Stimulated activated CD8-positive, alpha-beta memory T cell treated with anti-CD3 and anti-CD28 coated beads, Interleukin-15, amount 100 ng/mL, for 24 hours (primary cell): ENCODE measurements around the gene FBXL17.

Experiments
- DNase-seq: peaks from one replicate; pipeline ENCODE4 v3.0.0-alpha.2; 2020; ENCODE audit warnings: low read depth

FBXL17 gene

GRCh38 chr5:107858324-107858723 lies 523.6 kb downstream of the FBXL17 start:
- DNase-seq = no peak

GRCh38 chr5:107857785-107858184 lies 524.1 kb downstream of the FBXL17 start:
- no peak for DNase-seq

- no peak for DNase-seq
Observed at GRCh38 chr5:107855171-107855570, 526.7 kb downstream of the FBXL17 start.

DNA sequence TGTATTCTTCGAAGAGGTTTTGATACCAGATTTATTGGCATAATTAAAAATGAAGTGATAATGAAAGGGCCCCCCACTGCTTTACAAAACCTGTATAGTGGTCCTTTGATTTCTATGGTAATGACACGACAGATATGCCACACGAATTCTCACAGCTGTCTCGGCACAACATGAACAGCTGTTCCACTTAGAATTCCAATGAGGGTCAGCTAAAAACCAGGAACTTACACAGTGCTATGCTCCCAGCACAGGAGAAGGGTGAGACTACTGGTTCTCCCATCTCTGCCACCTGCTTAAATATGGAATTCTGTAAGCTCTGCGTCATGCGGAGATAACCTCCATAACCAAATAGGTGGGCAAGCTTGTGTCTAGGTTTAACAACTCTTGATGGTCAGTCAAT lies 528.2 kb downstream of the FBXL17 start:
- no peak for DNase-seq

GRCh38 chr5:107853031-107853430 lies 528.9 kb downstream of the FBXL17 start:
- no peak for DNase-seq

DNA sequence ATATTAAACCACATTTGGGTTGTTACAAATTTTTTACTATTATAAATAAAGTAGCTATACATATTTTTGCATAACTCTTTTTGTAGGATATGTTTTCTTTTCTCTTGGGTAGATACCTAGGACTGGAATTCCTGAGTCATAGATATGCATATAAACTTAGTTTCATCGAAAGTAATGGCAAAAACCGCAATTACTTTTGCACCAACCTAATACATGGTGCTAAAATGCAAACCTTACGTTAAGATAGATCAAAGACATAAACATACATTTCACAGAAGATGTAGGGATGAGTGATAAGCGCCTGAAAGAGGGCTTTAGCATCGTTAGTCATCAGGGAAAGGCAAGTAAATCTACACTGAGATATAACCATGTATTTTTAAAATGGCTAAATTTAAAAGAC lies 532.8 kb downstream of the FBXL17 start:
- no peak for DNase-seq

- no peak for DNase-seq
Observed at GRCh38 chr5:107840592-107840991, 541.3 kb downstream of the FBXL17 start.

DNA sequence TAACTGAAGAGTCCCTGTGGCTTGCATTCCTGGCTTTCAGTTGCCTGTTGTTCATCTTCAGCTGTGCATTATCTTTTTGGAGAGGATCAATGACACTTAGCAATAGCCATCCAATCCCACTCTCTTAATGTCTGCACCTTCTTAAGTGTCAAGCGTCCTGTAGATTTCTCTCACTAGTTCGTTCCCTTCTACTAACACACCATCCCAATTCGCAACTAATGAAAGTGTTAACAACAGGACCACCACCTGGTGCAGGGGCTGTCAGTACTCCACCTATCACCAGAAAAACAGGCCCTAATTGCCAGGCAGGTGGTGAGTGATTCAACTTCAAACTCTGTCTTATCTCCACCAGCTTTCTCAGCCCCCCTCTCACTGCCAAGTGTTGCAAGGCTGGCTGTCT lies 541.7 kb downstream of the FBXL17 start:
- DNase-seq = no peak

- no peak for DNase-seq
Observed at GRCh38 chr5:107835096-107835495, 546.8 kb downstream of the FBXL17 start.

DNA sequence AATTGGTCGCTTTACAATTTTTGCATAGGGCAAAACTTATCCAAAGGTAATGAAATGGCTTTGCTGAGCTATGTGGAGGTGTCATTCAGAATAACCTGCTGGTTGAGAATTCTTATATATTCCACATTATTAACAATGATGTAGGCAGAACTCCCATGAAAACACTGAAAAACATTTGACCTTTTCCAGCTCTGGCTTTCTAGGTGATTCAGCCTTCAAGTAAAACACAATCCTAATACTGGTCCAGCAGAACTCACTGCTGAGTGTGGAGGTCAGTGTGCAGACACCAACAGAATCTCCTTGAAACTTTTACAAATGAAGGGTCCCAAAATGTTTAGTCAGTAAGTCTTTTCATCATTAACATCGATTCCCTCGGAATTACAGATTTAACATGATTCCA lies 549.2 kb downstream of the FBXL17 start:
- DNase-seq = no peak

DNA sequence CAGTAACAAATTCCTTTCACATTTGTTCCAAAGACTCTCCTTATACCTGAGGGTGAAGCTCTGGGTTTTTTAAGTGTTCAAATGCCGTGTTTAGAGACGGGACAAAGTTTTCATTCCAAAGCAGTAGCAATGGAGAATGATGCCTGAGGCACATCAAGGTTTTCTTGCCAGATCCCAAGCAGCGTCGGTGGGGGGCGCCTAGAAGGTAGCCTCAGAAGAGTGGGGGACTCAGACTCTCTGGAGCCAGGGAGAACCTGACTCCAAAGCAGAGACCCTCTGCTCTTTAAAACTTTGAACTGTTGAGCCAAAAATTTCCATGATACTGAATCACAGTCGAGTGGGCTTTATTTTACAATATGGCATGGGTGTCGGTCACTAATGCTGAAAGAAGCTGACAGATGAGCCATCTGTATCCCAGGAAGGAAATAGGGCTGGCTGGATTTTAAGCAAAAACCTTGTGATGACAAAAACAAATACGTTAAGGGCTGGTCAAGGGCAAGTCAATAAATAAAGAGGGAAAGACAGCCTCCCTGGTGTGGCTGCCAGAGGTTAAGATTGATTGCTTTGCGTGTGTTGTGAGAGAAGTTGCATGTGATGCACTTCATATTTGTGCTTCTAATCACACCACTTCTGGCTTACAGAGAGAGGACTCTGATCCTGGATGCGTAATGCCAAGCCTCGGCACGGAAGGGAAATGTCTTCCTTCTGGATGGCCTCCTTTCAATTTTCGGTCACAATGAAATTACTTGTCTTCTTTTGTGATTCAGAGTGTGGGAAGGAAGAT lies 550.1 kb downstream of the FBXL17 start:
- no peak for DNase-seq

DNA sequence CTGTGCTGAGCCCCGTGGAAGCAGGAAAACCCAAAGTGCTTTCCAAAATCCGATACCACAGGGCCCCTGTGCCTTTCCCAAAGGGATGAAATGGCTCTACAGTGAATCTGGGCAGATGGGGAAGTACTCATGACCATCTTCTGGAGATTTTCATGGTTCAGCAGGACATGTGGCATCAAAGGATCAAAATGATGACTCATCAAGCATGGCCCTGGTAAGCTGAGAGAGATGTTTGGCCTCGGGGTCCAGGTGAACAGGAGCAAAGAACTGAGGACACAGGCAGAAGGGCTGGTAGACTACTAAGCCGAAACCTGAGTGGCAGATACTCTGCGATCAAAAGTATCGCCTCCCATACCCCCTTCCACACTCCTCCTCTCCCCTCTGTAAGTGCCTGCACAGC lies 551.1 kb downstream of the FBXL17 start:
- no peak for DNase-seq

DNA sequence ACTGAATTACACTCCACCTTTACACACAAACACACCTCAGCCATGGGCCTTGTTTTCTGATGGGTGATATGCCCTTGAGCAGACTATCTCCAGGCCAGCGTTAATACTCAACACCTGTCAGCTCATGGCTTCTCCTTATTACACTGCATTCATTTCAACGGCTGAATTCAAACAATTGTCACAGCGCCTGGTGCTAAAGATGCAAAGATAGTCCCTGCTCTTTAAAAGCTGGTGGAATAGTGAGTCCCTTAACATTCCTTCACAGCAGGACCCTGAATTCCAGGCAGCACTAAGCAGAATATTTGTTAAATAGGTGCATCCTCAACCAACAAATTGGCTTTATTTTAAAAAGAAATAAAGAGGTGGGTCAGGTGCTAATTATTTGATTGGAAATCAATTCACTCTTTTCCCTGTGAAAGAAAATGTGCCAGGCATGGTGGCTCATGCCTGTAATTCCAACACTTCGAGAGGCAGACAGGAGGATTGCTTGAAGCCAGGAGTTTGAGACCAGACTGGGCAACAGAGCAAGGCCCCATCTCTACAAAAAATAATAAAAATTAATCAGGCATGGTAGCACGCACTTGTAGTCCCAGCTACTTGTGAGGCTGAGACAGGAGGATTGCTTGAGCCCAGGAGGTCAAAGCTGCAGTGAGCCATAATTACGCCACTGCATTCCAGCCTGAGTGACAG lies 555.4 kb downstream of the FBXL17 start:
- DNase-seq = no peak

DNA sequence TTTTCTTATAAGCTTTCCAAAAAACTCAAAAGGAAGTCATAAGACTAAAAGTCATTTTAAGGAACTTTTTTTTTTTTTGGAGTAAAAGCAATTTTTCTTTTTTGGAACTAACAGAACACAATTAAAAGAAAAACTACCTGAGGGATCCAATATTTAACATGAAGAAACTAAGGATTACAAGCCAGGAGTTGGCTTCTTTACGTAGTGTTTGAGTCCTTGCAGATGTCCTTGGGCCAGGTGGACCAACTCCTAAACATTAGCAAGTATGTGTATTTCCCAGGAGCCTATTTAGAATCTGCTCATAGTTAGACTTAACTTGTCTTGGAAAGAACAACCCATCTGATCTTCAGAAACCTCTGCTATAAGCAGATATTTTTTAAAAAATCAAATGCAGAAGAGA lies 557.1 kb downstream of the FBXL17 start:
- DNase-seq = no peak

DNA sequence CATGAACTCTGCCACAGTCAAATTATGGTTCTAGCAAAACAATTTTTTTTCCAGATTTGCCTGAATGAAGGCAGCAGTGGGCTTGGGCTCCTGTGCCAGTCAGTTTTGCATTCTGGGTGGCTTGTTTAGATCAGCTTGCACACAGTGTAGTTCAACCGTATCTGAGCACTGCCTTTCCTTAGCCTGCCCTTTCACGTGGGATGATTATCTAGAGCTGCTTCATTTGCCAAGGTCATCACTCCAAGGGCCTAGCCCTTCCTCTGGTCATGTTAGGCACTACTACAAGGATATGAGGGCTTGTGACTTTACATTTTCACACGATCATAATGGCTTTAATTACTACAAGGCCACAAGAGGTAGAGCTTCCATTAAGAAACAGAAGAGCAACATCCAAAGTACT lies 560.6 kb downstream of the FBXL17 start:
- no peak for DNase-seq

GRCh38 chr5:107820429-107820828 lies 561.5 kb downstream of the FBXL17 start:
- no peak for DNase-seq

DNA sequence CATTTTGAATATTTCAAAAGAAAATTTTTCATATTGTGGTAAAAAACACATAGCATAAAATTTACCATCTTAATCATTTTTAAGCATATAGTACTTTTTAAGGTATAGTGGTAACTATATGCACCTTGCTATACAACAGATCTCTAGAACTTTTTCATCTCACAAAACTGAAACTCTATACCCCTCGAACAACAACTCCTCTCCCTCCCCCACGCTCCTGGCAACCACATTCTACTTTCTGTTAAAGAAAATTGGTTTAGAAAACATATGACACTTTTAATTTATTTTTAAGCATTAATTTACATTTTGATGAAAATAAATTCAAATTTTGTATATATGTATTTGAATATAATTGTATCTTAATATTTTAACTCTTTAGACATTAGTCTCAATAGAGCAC lies 563.9 kb downstream of the FBXL17 start:
- DNase-seq = no peak

DNA sequence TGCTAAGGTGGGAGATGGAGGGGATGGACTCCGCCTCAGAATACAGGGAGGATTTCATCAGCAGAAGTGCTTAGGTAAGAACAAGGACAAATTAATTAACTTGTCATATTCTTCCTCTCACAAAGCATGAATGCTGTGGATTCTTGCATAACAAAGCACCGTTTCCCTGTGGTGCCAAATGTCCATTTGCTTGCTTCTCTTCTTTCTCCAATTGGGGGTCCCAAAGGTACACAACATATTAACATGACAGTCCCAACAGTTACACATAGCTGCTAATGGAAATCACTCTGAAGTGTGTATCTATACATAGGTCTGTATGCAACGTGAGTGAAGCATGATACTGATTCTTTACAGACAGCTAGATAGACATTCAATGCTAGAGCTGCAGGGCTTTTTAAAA lies 564.5 kb downstream of the FBXL17 start:
- DNase-seq = no peak

DNA sequence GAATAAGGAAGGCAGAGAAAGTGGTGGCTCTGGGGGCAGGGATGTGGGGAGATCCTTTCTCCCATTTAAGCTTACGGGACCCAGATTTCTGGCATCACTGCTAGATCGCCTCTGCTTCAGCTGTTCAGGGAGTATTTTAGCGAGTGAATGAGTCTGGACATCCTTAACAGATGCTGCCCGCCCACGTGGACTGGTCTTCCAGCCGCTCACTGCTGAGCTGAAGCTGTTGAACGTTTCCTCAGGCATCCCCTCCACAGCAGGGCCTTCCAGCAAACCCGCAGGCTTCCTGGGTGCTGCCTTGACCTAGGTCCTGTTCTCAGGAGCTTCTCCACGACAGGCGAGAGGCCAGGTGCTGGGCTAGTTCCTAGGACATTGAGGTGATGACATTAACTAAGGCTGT lies 566.8 kb downstream of the FBXL17 start:
- DNase-seq = no peak

GRCh38 chr5:107814183-107814827 lies 567.6 kb downstream of the FBXL17 start:
- DNase-seq = no peak

- no peak for DNase-seq
Observed at GRCh38 chr5:107813559-107813958, 568.3 kb downstream of the FBXL17 start.

DNA sequence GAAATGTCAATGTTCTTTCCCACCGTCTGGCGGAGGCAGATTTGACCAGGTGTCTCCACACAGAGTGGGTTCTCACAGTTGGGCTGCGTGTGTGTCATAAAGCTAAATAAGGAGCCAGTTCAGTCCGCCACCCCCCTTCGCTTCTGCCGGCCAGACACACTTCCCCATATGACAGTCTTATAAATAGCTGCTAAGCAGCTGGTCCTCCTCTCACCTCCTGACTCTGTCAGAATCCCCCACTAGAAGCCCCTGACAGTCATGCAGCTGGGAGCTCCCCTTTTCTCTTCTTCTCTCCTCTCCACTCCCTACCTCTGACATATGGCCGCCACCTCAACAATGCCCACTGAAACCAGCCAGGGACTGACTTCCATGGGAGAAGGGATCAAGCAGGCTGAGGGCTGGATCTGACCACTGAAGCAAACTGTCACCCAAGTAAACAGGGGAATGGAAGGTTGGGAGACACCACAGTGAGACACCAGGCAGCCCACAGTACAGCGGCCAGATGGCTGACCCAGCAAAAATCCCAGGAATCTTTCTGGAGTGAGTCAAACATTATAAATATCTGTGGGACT lies 569.2 kb downstream of the FBXL17 start:
- no peak for DNase-seq
